GM10266 (cell line): ENCODE data around the gene CUL9.

Source experiments
- DNase-seq: peaks from one replicate; pipeline ENCODE4 v3.0.0; 2012; ENCODE audit errors: extremely low spot score
- CTCF ChIP-seq: IDR thresholded peaks from 2 replicates; pipeline ENCODE4 v1.5.1; 2012; ENCODE audit warnings: mild to moderate bottlenecking, low read depth; ENCODE audit not compliant: control insufficient read depth, insufficient read depth; ENCODE audit errors: missing control alignments

CUL9 gene

GRCh38 chr6:43175676-43176422 lies 6.1 kb upstream of the CUL9 start:
- no peak for DNase-seq
- no peak for TF ChIP-seq CTCF

GRCh38 chr6:43176423-43176786 lies 5.6 kb upstream of the CUL9 start:
- TF ChIP-seq CTCF: no peak
- no peak for DNase-seq

GRCh38 chr6:43178150-43178549 lies 3.8 kb upstream of the CUL9 start:
- TF ChIP-seq CTCF: no peak
- no peak for DNase-seq

- DNase-seq: no peak
- TF ChIP-seq CTCF: no peak
Observed at GRCh38 chr6:43178951-43179830, 2.8 kb upstream of the CUL9 start.

- no peak for DNase-seq
- TF ChIP-seq CTCF: no peak
Observed at GRCh38 chr6:43180058-43180457, 1.9 kb upstream of the CUL9 start.

- no peak for TF ChIP-seq CTCF
- no peak for DNase-seq
Observed at GRCh38 chr6:43180985-43181384, 1.0 kb upstream of the CUL9 start.

GRCh38 chr6:43181621-43181941 lies 415 bp upstream of the CUL9 start:
- no peak for TF ChIP-seq CTCF

More at GRCh38 chr6:43181621-43181941, 415 bp upstream of the CUL9 start:
- no peak for DNase-seq
